Measurements from ENCODE around the gene SRRM5.
"Not testable (repeated sequence)": the region's sequence is repeated elsewhere in the genome, so short reads cannot be mapped to it uniquely, and the experiment has no call there.

SRRM5 gene

GRCh38 chr19:43619262-43620060 lies 7.6 kb downstream of the SRRM5 start, which contains the start of gene ZNF428:
TSS of gene ZNF428 (minus strand) at chr19:43619629. CDS start at chr19:43614304, 5,325 bp downstream.
- peak; percentile 46 to 74 for DNase-seq

- no peak for DNase-seq
These were observed 8.4 kb downstream of the SRRM5 start for GRCh38 chr19:43620061-43621001.

- DNase-seq, result no peak
These were observed 10.2 kb downstream of the SRRM5 start for GRCh38 chr19:43622070-43622469.

GRCh38 chr19:43622956-43623355 lies 11.1 kb downstream of the SRRM5 start:
- no peak for DNase-seq

- no peak for DNase-seq
These were observed 12.2 kb downstream of the SRRM5 start for GRCh38 chr19:43623889-43624670.

- DNase-seq, result no peak
These were observed 13.0 kb downstream of the SRRM5 start for GRCh38 chr19:43624933-43625332.

GRCh38 chr19:43625918-43626579 lies 14.2 kb downstream of the SRRM5 start:
- DNase-seq, result no peak

GRCh38 chr19:43626838-43627237 lies 14.9 kb downstream of the SRRM5 start:
- DNase-seq, result no peak

GRCh38 chr19:43628646-43629326 lies 16.9 kb downstream of the SRRM5 start:
- DNase-seq, result no peak

GRCh38 chr19:43631491-43631890 lies 19.6 kb downstream of the SRRM5 start:
- DNase-seq, result no peak

- DNase-seq, result no peak
These were observed 21.6 kb downstream of the SRRM5 start for GRCh38 chr19:43633520-43633919.

- no peak for DNase-seq
These were observed 22.2 kb downstream of the SRRM5 start for GRCh38 chr19:43634068-43634467.

GRCh38 chr19:43634506-43634871 lies 22.6 kb downstream of the SRRM5 start:
- DNase-seq, result peak in 1 of 2 experiments; percentile 44

- DNase-seq, result peak in 1 of 2 experiments; percentile 37
These were observed 23.1 kb downstream of the SRRM5 start for GRCh38 chr19:43634872-43635560.

GRCh38 chr19:43635561-43635940 lies 23.7 kb downstream of the SRRM5 start:
- DNase-seq, result not testable (repeated sequence)

GRCh38 chr19:43636121-43636683 lies 24.3 kb downstream of the SRRM5 start:
- DNase-seq, result no peak

- DNase-seq, result no peak
These were observed 26.5 kb downstream of the SRRM5 start for GRCh38 chr19:43638214-43638994.

GRCh38 chr19:43638995-43639518 lies 27.2 kb downstream of the SRRM5 start:
- no peak for DNase-seq

Data from cerebellar nuclear complex (tissue), 1 donor.